SK-N-SH treated with all-trans-retinoic acid at 6 μM for 48 hours (cell line): ENCODE results near the gene CHID1.

ENCODE experiments used
- ARNTL ChIP-seq: fragments of 450-650 bp; formaldehyde crosslinking; IDR thresholded peaks from 2 replicates; pipeline ENCODE4 v1.5.0; 2020; ENCODE audit warnings: low read depth, mild to moderate bottlenecking, moderate library complexity, borderline replicate concordance
- ESRRG ChIP-seq: fragments of 250-450 bp; sonication (Bioruptor Pico); IDR thresholded peaks from 2 replicates; pipeline ENCODE4 v1.6.1; 2021; ENCODE audit warnings: mild to moderate bottlenecking
- ZNF565 ChIP-seq: fragments of 450-650 bp; formaldehyde crosslinking; conservative IDR thresholded peaks from 2 replicates; pipeline ENCODE4 v1.5.0; 2020; ENCODE audit warnings: low read depth, mild to moderate bottlenecking, moderate library complexity

GRCh38 chr11:933936-934335, 23.3 kb upstream of the CHID1 start:
- TF ChIP-seq ESRRG (CRISPR knock-in tag) (no peak), ARNTL (CRISPR knock-in tag) (no peak), ZNF565 (CRISPR knock-in tag) (no peak)
